Stimulated activated CD8-positive, alpha-beta memory T cell treated with anti-CD3 and anti-CD28 coated beads, Interleukin-12 subunit alpha, Interleukin-12 subunit beta, amount 100 ng/mL, for 4 hours (primary cell): ENCODE data around the gene EXOSC7.
"Not testable (repeated sequence)": the region's sequence is repeated elsewhere in the genome, so short reads cannot be mapped to it uniquely, and the experiment has no call there.

Experiments
- DNase-seq: peaks from one replicate; pipeline ENCODE4 v3.0.0-alpha.2; 2020; ENCODE audit warnings: low read depth

Gene EXOSC7

GRCh38 chr3:44962621-44963393 lies 13.2 kb upstream of the EXOSC7 start:
- no peak for DNase-seq

DNA sequence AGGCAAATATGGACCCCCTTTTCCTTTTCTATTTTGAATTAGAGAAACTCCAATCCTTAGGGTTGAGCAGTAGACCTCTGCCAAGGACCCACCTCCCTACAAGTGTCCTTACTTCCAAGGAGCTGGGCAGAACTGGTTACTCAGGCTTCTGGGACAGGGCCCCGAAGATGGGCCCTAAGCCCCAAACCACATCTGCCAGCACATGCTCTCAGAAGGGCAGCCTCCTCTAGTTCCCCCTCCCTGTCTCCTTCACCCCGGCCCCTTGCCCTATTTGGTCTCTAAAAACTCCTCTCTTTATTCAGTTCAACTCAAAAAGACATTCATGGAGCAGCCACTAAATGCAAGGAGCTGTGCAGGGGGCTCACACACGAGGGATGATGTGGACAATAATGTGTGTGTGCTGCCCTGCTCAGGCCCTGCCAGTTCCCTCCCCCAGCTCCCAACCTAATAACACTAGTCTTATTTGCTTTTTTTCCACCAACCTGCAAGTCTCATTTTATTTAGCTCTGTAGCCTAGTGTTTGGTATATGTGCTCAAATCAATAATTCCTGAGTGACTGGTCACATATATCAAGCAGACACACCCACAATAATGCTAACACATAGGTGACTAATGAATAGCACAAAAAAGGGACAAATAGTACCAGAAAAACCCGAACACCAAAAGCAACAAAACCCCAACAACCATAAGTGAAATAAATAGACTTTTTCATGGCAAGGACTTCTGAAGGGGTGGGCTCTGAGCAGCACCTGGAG lies 12.3 kb upstream of the EXOSC7 start:
- DNase-seq = no peak

- DNase-seq = no peak
Measured at GRCh38 chr3:44965165-44965564, 10.9 kb upstream of the EXOSC7 start.

GRCh38 chr3:44966795-44967278 lies 9.2 kb upstream of the EXOSC7 start:
- DNase-seq = no peak

GRCh38 chr3:44968447-44968858 lies 7.6 kb upstream of the EXOSC7 start:
- DNase-seq = no peak

- DNase-seq = no peak
Measured at GRCh38 chr3:44969154-44969827, 6.8 kb upstream of the EXOSC7 start.

DNA sequence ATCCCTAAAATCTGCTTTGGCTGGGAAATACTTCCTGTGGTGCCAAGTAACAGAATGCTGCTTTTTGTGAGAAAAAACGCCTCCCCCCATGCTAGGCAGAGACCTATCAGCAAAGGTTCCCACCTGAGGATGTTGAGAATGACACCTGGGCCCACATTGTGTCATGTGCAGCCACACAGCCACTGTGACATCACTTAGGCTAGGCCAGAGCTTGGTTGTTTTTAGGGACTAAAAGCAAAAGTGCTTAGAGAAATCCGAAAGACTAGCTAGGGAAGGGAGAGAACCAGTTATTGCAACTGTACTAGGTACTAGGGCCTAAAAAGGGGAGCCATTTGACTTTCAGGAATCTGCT lies 6.2 kb upstream of the EXOSC7 start:
- DNase-seq = no peak

DNA sequence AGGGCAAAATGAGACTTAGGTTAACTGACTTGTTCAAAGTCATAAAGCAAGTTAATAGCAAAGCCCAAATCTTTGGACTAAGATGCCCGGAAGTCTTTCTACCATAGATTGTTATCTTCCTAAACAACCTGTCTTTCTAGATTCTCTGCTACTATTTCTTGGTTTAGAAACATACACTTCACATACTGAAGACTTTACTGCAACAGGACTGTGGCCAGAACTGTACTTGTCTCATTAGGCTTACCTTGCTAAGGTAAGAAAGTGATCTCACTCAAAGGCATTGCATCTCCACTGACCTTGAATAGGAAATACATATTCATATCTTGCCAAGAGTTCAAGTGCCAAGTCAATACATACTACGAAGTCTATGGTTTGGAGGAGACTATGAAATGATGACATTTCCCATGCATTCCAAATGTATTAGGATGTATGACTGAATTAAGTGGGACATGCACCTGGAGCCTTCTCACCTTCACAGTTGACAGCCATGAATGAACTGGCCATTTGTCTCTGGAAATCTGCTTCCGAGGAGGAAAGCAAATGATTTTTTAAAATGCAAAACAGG lies 5.0 kb upstream of the EXOSC7 start:
- no peak for DNase-seq

- DNase-seq = no peak
Measured at GRCh38 chr3:44974416-44974815, 1.6 kb upstream of the EXOSC7 start.

- no peak for DNase-seq
Measured at GRCh38 chr3:44981220-44981619, 5.2 kb downstream of the EXOSC7 start.

- DNase-seq = no peak
Measured at GRCh38 chr3:44981751-44982150, 5.7 kb downstream of the EXOSC7 start.

DNA sequence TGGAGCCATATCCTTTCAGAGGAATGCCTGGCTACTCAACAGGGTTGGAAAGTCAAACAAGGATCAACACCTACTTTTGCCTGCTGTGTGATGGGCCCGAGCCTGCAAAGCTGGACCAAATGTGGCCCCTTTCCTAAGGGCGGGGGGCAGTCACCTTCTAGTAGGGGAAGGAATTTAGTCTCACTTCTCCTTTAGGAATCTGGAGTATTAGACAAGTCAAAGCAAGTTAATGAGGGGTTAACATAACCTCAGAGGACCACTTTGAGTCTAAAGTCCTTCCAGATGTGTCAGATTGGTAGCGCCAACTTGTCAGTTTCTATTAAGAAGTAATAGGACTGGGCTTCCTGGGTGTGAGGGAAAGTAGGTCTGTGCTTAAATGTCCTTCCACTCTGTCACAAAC lies 6.8 kb downstream of the EXOSC7 start:
- no peak for DNase-seq

- no peak for DNase-seq
Measured at GRCh38 chr3:44983484-44983941, 7.5 kb downstream of the EXOSC7 start.

DNA sequence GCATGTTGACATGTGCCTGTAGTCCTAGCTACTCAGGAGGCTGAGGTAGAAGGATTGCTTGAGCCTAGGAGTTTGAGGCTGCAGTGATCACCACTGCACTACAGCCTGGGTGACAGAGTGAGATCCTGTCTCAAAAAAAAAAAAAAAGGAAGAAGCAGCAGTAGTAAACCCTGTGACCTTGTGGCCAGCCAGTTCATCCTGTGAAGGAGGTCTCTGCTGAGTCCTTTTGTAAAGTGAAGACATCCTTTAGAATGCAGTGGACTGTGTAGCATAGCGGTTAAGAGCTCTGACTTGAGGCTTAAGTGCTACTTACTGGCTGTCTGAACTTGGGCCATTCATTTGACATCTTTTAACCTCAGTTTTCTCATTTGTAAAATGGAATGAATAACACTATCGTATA lies 8.3 kb downstream of the EXOSC7 start:
- DNase-seq = no peak

DNA sequence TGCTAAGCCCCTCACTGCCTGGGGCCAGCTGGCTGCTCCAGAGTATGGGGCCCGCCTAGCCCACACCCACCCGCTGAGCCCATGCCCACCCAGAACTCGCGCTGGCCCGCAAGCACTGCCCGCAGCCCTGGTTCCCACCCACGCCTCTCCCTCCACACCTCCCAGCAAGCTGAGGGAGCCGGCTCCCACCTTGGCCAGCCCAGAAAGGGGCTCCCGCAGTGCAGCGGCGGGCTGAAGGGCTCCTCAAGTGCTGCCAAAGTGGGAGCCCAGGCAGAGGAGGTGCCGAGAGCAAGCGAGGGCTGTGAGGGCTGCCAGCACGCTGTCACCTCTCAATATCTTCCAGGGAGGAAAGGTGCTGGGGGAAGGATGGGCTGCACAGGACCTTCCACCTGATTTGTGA lies 10.3 kb downstream of the EXOSC7 start:
- DNase-seq = not testable (repeated sequence)

GRCh38 chr3:44987332-44987731 lies 11.3 kb downstream of the EXOSC7 start:
- no peak for DNase-seq

GRCh38 chr3:44988073-44988472 lies 12.0 kb downstream of the EXOSC7 start:
- DNase-seq = no peak

GRCh38 chr3:44989141-44989540 lies 13.1 kb downstream of the EXOSC7 start:
- DNase-seq = no peak

DNA sequence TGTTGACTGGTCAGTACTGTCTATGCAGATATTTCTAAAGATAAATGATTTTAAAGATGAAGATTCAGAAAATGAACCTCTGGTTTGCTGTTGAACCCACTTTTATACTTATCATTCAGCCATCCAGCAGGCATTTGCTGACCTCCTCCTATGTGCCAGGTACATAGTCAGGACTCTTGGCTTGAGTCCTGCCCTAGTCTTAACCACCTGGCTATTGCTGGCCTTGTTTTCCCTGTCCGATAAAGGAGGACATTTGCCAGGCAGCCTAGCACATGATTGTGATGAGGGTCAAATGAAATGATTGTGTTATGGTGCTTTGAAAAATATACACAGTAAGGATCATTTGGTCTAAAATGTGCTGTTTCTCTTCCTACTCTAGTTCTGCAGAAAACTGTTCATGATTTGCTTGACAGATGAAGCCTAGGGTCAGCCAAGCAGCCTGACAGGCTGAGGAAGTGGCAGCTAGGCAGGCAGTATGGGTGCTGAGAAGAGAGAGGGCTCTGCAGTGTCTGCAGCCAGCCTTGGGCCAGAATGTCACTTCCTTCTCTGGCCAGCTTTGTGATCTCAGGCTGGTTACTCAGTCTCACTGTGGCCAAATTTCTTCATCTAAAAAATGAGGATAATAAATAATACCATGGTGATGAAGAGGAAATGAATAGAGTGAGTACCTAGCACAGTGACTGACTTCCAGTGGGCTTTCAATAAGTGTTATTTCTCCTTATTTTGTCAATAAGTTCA lies 13.8 kb downstream of the EXOSC7 start:
- no peak for DNase-seq

- no peak for DNase-seq
Measured at GRCh38 chr3:44991326-44991725, 15.3 kb downstream of the EXOSC7 start.

GRCh38 chr3:44992555-44993470 lies 16.8 kb downstream of the EXOSC7 start:
- DNase-seq = no peak
